Islet precursor cell (in vitro differentiated cells): Measurements from ENCODE around the gene WIF1.
A peak's percentile ranks its signal among the peaks of the same experiment; 100 is the strongest.

Source experiments
- DNase-seq: peaks from one replicate; pipeline ENCODE4 v3.0.0-alpha.2; 2018

Gene WIF1

DNA sequence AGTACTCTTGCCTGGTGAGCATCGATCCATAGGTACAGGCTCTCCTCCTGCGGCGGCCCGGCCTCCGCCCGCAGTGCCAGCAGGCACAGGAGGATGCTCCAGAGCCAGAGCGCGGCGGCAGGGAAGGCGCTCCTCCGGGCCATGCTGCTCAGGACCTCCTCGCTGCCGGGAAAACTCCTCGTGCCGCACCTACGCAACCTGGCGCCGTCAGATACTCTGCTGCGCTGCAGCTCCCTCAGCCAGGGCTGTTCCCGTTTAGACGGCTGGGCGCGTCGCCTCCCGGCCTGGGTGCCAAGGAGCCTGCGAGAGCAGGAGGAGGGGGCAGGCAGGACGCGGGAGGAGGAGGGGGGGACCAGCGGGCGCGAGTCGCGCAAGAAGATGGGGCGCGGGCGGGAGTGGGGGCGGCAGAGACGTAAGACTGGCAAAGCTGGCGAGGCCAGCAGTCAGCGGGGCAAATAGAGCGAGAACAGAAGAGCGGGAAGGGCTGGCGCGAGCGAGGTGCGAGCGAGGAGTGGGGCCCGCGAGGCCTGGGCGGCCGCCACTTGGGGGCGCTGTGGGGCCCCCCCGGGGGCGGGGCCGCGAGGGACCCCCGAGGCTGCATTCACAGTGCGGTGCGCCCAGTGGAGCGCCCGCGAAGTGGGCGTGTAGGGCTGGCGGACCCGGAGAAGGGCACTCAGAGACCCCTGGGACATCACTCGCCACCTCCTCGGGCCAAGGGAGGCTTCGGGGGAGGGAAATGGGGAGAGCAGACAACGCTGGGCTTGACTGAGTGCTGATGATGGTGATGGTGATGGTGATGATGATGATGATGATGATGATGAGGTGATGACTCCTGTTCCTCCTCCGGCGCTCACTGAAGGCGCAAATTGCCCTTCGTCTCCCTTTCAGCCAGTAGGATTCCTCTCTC lies at the start of gene WIF1:
Gene WIF1 (minus strand): TSS at position 257 of the 907 bp plus-strand sequence. CDS start 114 bp downstream, at position 143.
- DNase-seq, result peak; percentile 83

GRCh38 chr12:65170209-65170881 lies 49.2 kb upstream of the WIF1 start:
- peak; percentile 94 for DNase-seq

GRCh38 chr12:65169320-65170208 lies 48.5 kb upstream of the WIF1 start, which contains the start of gene LEMD3:
TSS of gene LEMD3 (plus strand) at chr12:65169583. CDS start at chr12:65169597, 14 bp downstream.
- peak; percentile 98 for DNase-seq

DNA sequence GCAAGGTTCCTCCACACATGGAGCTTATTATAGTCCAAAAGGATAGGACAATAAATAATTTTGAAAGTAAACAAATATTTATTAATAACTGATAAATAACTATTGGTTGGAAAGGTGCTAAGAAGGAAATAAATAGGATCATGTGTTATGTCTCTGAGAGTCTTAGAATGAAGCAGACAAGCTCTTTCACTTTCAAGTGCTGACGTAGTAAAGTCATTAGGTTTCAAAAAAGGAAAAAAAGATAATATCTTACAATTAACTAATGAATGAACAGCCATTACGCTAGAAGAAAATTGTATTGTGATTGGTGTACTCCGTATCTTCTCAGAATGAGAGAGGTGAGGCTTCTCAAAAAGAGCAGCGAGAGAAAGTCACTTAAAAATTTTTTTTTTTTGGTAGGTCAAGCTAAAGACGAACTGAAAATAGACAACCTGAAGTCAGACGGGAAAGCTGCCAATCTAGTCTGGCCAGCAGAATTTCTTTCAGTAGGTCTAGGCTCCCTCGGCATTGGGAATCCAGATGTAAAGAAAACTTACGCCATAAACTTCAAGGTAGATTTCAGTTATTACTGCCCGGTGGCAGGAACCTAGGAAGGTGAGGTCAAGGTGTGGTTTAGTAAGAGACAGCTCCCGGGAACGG lies 47.7 kb upstream of the WIF1 start:
- DNase-seq, result no peak

DNA sequence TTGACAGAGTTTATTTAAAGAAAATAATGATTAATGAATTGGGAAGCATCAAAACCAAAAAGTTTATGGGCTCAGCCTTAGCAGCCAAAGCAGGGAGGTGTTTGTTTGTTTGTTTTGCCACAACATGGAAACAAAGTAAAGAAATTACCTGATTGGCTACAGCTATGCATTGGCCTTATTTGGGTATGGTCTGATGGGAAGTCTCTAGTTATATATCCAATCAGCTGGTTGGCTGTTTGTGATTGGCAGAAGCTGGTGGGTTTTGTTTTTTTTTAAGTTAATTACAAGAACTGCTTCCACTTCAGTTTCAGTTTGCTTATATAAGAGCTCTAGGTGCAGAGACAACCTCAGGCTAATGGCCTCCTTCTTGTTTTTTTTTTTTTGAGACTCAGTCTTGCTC lies 43.7 kb upstream of the WIF1 start:
- no peak for DNase-seq

GRCh38 chr12:65164244-65164643 lies 43.1 kb upstream of the WIF1 start:
- DNase-seq, result no peak

DNA sequence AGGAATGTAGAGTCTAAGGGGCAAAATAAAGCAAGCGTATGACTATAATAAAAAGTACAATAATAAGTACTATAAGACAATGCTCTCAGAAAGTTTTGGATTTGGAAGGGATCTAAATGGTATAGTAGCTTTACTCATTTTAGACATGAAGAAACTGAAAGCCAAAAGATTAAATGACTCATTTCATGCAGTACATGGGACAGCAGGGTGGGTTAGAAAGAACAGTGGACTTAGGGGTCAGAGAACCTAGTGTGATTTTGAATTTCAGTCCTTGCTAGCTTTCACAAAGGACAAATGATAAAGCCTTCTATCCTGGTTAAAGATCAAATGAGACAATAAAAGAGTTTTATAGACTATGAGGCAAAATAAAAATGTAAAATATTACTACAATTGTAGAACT lies 41.5 kb upstream of the WIF1 start:
- no peak for DNase-seq

GRCh38 chr12:65157091-65157490 lies 36.0 kb upstream of the WIF1 start:
- DNase-seq, result no peak

DNA sequence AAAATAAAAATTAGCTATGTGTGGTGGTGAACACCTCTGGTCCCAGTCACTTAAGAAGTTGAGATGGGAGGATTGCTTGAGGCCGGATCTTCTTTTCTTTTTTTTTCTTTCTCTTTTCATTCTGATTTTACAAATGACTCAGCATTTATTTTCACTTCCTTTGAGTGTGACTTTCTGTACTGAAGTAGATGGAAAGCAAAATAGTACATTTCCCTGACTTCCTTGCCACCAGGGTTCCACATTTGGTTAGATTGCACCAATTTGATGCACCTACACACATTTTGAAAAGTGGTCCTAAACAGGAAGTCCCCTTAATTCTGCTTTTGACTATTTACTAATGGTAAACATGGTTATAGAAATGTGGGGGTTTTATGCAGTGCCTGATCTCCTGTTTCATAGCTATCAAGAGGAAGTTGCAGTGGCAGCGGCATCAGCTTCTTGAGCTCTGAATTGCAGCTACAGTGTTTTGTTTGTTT lies 35.3 kb upstream of the WIF1 start:
- no peak for DNase-seq

DNA sequence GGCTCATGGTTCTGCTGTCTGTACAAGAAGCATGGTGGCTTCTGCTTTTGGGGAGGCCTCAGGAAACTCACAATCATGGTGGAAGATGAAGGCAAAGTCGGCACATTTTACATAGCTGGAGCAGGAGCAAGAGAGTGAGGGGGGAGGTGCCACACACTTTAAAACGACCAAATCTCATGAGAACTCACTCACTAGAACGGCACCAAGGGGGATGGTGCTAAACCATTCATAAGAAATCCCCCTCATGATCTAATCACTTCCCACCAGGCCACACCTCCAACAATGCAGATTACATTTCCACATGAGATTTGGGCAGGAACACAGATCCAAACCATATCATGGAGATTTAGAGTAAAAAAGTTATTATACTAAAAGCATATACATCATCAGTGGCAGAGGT lies 34.7 kb upstream of the WIF1 start:
- no peak for DNase-seq

- DNase-seq, result no peak
Measured at GRCh38 chr12:65152596-65152995, 31.5 kb upstream of the WIF1 start.

DNA sequence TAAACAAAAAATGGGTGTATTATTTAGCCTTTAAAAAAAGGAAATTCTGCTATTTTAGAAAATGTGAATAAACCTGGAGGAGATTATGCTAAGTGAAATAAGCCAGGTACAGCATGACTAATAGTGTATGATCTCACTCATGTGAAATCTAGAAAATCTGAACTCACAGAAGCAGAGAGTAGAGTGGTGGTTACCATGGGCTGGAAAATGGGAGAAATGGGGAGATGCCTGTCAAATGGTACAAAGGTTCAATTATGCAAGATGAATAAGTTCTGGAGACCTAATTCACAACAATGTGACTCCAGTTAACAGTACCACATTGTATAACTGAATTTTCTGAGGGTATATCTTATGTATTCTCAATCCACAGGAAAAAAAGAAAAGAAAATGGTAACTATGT lies 30.9 kb upstream of the WIF1 start:
- peak; percentile 68 for DNase-seq

DNA sequence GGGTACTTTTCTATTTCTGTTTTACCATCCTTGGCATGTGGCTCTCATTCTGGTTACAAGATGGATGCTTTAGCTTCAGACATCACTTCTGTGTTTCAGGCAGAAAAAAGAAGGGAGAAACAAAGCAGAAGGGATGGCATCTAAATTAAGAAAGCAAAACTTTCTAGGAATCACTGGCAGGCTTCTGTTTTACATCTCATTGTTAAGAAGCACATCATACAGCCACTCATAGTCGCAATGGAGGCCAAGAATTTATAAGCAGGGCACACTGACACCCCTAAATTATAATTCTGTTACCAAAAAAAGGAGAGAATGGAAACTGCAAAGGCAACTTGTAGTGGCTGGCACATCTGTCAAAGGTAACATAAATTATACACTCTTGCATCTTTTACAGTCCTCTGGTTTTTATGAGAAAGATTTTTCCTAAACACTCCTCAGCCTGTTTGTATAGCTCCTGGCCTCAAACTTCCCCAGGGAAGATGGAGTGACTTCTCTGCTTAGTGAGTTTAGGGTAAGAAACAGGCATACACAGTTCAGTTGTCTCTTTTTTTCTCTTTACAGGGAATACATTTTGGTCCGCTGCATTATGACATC lies 26.3 kb upstream of the WIF1 start:
- no peak for DNase-seq

GRCh38 chr12:65140738-65141137 lies 19.6 kb upstream of the WIF1 start:
- DNase-seq, result no peak

GRCh38 chr12:65139389-65139788 lies 18.3 kb upstream of the WIF1 start:
- no peak for DNase-seq

DNA sequence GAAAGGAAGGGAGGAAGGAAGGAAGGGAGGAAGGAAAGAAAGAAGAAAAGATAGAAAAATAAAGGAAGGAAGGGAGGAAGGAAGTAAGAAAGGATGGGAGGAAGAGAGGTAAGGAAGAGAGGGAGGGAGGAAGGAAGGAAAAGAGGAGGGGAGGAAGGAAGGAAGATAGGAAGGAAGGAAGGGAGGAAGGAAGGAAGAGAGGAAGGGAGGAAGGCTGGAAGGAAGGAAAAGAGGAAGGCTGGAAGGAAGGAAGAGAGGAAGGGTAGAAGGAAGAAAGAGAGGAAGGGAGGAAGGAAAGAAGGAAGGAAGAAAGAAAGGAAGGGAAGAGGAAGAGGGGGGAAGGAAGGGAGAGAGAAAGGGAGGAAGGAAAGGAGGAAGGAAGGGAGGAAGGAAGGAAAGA lies 12.8 kb upstream of the WIF1 start:
- DNase-seq, result no peak

DNA sequence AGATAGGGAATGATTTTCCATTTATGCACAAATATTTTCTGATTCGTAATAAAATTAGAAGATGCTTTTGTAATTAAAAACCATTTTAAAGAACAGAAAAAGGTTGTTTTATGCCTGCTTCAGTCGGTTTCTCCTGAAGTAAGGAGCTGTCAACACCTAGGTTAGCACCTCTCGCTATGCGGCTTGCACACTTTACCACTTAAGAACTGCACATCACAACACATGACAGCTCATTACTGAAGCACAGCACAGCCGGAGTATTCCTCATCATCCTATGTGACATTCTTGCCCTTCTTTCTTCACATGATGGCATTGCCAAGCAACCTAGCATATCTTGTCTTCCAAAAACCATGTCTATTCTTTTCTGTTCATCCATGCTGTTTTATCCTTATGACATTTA lies 5.4 kb upstream of the WIF1 start:
- DNase-seq, result no peak

DNA sequence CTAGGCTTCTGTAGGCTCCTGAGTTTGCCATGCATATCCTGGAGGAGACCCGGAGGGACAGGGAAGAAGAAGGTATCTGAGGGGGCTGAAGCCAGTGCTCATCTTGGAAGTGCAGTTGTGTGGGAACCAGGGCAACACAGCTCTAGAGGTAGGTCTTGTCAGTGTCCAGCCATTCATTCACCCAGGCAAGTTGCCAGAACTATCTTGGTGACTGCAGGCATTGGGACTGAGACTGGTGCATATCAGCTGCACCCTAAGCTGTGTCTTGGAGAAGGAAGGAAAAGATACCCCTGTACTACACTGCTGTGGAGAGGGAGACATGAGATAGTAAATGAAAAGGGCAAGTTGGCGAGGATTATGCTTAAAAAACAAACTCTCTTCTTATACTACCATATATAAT lies 4.9 kb upstream of the WIF1 start:
- no peak for DNase-seq

- no peak for DNase-seq
Measured at GRCh38 chr12:65125247-65125646, 4.1 kb upstream of the WIF1 start.

GRCh38 chr12:65123435-65124063 lies 2.4 kb upstream of the WIF1 start:
- no peak for DNase-seq

GRCh38 chr12:65122703-65123102 lies 1.6 kb upstream of the WIF1 start:
- no peak for DNase-seq
